Testis (tissue), 3 donors: ENCODE data around the gene CLIC3. TPM values are rescaled to one million over a fixed set of nuclear protein-coding genes. Genes with fewer than 3 reads are reported as not detected.
"Not testable (repeated sequence)": the region's sequence is repeated elsewhere in the genome, so short reads cannot be mapped to it uniquely, and the experiment has no call there.

ENCODE experiments used
- DNase-seq: peaks from one replicate; pipeline ENCODE4 v3.0.0-alpha.2; 2019
- H3K27ac ChIP-seq, 2 donors: fragments of 200-600 bp; sonication (generic); one replicate each; pipeline ENCODE4 v1.5.1; 2019
- H3K27me3 ChIP-seq: fragments of 200-600 bp; sonication (generic); one replicate; pipeline ENCODE4 v1.5.1; 2019
- H3K36me3 ChIP-seq: fragments of 200-600 bp; sonication (generic); one replicate; pipeline ENCODE4 v1.5.1; 2017; ENCODE audit warnings: low read depth; ENCODE audit errors: missing control alignments
- H3K4me1 ChIP-seq: fragments of 200-600 bp; sonication (generic); one replicate; pipeline ENCODE4 v1.5.1; 2019
- H3K4me3 ChIP-seq, 2 donors: fragments of 200-600 bp; sonication (generic); one replicate each; pipeline ENCODE4 v1.5.1; 2017 to 2019
- H3K9me3 ChIP-seq: fragments of 200-600 bp; sonication (generic); one replicate; pipeline ENCODE4 v1.5.1; 2017
- POLR2A ChIP-seq: fragments of 450-650 bp; IDR thresholded peaks from one replicate; pipeline ENCODE4 v1.6.1; 2017; ENCODE audit warnings: antibody characterized with exemption, mild to moderate bottlenecking, moderate library complexity
- WGBS, 2 donors: methylation state at CpG; one replicate each; pipeline ENCODE4 v1.1.5; 2018; 5-methylcytosine and 5-hydroxymethylcytosine counted together
- intact Hi-C: fragments of 100-400 bp; cut with DNase I; formaldehyde crosslinking; loops from one replicate; pipeline ENCODE4 v1.15.1; 2023; ENCODE audit warnings: low total_unique reads
- polyA plus RNA-seq: library from polyadenylated mRNA; stranded (reverse); fragments of 350-450 nt; fragmentation: Illumina TruSeq; extraction: RNeasy Lipid Tissue Mini Kit (QIAGEN cat#74804); gene quantifications from one replicate; pipeline ENCODE4 v1.2.3, GENCODE V29; 2014; ENCODE audit warnings: low read depth, low replicate concordance; ENCODE audit not compliant: insufficient read depth
- total RNA-seq, 2 donors: library from RNA; depleted of rRNA; stranded (reverse); fragments of >200 nt; gene quantifications; one replicate each; pipeline ENCODE4 v1.2.3, GENCODE V29; 2016
- TF ChIP-seq, protein P1 (sequence below), 3 experiments: fragments of 450-650 bp in 2 of 3; fragments of 200-600 bp in 1 of 3; sonication (generic) in 1 of 3; IDR thresholded peaks; one replicate each; pipeline ENCODE4 v1.5.1; 2016 to 2019; ENCODE audit warnings: antibody characterized with exemption in 3 of 3, mild to moderate bottlenecking in 2 of 3, moderate library complexity in 1 of 3

The CLIC3 gene
- total and polyA plus RNA-seq, 3 donors from 2014 or later = 1.8 to 2.8 (median 1.9) TPM

DNA sequence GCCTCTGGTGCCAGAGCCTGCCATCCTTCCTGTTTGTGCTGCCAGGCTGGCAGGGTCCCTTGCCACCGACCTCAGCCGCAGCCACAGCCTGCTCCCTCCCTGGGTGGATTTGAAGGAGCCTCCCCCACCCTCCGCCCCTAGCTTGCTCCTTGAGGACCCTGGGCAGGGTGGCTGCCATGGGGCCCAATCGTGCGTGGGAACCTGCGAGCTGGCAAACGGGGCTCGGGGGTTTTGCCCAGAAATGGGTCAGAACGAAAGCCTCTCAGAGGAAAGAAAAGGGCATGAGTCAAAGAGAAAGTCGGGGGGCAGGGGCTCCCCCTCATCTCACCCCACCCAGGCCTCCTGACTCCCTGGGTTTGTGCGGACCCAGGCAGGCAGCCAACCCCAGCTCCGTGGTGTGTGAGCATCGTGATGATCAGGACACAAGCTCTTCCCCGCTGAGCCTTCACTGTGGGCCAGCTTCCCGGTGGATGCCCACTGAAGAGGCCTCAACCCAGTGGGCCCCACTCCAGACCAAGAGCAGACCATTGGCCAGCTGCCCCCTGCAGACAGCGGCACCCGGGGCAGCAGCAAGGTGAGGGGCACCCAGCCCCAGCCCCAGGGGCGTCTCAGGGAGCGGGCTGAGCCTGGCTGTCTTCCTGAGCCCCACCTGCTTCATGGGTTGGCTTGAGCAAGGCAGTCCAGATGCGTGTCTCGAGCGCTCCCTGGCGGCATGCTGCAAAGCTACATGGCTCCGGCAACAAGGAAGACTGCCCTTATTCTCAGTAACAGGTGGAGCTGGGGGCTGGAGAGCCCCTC is 38.5 kb upstream of the CLIC3 start:
- peaks cover 14% of the 10 kb centered on the region for H3K4me1 ChIP-seq
- H3K4me3 ChIP-seq = no peak overlapping the region
- no peaks in the 10 kb centered on the region for H3K9me3 ChIP-seq
- no peaks in the 10 kb centered on the region for H3K27me3 ChIP-seq
- H3K36me3 ChIP-seq = no peaks in the 10 kb centered on the region
- WGBS, 2 donors = 39 to 40% methylated on average over 19 to 24 of the region's 24 CpGs
- no peak overlapping the region for H3K27ac ChIP-seq
- intact Hi-C loops = loop anchor here (10.0 kb wide), 1 partner anchor 200 kb away; no protein-coding TSS in a partner anchor
- peak; percentile 83 for DNase-seq
- TF ChIP-seq, protein P1, sequence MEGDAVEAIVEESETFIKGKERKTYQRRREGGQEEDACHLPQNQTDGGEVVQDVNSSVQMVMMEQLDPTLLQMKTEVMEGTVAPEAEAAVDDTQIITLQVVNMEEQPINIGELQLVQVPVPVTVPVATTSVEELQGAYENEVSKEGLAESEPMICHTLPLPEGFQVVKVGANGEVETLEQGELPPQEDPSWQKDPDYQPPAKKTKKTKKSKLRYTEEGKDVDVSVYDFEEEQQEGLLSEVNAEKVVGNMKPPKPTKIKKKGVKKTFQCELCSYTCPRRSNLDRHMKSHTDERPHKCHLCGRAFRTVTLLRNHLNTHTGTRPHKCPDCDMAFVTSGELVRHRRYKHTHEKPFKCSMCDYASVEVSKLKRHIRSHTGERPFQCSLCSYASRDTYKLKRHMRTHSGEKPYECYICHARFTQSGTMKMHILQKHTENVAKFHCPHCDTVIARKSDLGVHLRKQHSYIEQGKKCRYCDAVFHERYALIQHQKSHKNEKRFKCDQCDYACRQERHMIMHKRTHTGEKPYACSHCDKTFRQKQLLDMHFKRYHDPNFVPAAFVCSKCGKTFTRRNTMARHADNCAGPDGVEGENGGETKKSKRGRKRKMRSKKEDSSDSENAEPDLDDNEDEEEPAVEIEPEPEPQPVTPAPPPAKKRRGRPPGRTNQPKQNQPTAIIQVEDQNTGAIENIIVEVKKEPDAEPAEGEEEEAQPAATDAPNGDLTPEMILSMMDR (IDR thresholded peaks at IDR 0.05) = peak; percentile 66 to 89 (median 88)
- TF ChIP-seq POLR2A = no peak

DNA sequence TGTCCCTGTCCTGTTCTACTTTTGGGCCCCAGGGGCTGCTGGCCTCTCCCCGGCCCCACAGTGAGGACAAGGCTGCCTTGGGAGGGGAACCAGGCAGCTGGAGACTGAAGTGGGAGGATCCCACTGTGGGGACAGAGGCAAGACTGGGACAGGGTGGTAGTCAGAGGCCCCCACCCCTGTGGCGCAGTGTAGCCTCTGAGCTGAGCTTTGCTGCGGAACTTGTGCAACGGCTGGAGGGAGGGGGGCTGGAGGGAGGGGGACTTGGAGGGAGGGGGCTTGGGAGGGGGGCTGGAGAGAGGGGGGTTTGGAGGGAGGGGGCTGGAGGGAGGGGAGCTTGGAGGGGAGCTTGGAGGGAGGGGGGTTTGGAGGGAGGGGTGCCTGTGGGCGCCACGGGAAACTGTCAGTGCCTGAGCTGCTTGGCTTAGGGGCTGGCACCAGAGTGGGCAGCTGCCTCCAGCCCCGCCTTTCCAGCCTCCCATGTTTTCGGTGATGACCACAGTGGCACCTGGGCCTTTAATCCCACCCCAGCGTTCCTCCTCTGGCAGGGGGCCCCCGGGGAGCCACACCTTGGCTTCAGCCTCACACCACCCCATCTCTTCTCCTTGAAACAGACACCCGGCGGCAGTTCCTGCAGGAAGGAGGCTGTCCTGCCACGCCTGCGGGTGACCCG is 37.8 kb upstream of the CLIC3 start:
- Histone ChIP-seq H3K4me3 (no peak overlapping the region), H3K27ac (no peak overlapping the region), H3K36me3 (no peaks in the 10 kb centered on the region), H3K9me3 (no peaks in the 10 kb centered on the region), H3K27me3 (no peaks in the 10 kb centered on the region), H3K4me1 (peaks cover 16% of the 10 kb centered on the region)
- no peak for TF ChIP-seq POLR2A
- TF ChIP-seq, protein P1 (IDR thresholded peaks at IDR 0.05) = no peak
- intact Hi-C loops = loop anchor here (10.0 kb wide), 1 partner anchor 199 kb away; no protein-coding TSS in a partner anchor
- no peak for DNase-seq
- 46 to 68% methylated on average over 8 to 14 of the region's 15 CpGs for WGBS, 2 donors

DNA sequence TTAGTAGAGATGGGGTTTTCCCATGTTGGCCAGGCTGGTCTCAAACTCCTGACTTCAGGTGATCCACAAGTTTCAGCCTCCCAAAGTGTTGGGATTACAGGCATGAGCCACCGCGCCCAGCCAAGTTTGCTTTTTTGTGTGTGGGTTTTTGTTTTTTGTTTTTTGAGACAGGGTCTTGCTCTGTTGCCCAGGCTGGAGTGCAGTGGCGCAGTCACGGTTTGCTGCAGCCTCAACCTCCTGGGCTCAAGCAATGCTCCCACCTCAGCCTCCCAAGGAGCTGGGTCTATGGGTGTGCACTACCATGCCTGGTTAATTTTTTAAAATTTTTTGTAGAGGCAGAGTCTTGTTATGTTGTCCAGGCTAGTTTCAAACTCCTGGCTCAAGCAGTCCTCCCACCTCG is 37.1 kb upstream of the CLIC3 start:
- not testable (repeated sequence) for H3K27me3 ChIP-seq, H3K9me3 ChIP-seq, H3K36me3 ChIP-seq, DNase-seq, H3K4me3 ChIP-seq, H3K27ac ChIP-seq
- WGBS, 2 donors = 86 to 92% methylated on average over 5 of the region's 5 CpGs
- peaks cover 23% of the 10 kb centered on the region for H3K4me1 ChIP-seq
- intact Hi-C loops = loop anchor here (10.0 kb wide), 1 partner anchor 199 kb away; no protein-coding TSS in a partner anchor

DNA sequence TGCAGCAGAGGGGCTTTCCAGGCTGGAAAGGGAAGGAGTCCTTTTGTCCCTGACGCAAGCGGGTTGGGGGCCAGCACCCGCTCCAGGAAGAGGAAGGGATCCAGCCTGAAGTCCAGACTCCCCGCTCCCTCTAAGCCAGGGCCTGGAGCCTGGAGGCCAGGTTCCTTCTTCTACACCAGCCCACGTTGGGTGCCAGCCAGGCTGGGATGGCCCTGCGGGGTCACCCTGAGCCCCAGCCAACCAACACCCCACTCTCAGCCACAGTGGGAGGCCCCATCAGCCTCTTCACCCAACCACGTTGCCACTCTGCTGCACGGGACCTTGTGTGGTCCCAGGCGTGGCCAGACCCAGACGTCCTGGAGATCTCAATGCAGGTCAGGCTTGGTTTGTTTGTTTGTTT is 36.5 kb upstream of the CLIC3 start:
- Histone ChIP-seq H3K4me1 (peaks cover 23% of the 10 kb centered on the region), H3K36me3 (no peaks in the 10 kb centered on the region), H3K4me3 (no peak overlapping the region), H3K9me3 (no peaks in the 10 kb centered on the region), H3K27ac (no peak overlapping the region), H3K27me3 (no peaks in the 10 kb centered on the region)
- peak; percentile 48 for DNase-seq
- intact Hi-C loops = loop anchor here (10.0 kb wide), 1 partner anchor 198 kb away; no protein-coding TSS in a partner anchor
- WGBS, 2 donors = 87 to 89% methylated on average over 7 to 10 of the region's 10 CpGs
- TF ChIP-seq POLR2A = no peak
- TF ChIP-seq, protein P1 (IDR thresholded peaks at IDR 0.05) = no peak

DNA sequence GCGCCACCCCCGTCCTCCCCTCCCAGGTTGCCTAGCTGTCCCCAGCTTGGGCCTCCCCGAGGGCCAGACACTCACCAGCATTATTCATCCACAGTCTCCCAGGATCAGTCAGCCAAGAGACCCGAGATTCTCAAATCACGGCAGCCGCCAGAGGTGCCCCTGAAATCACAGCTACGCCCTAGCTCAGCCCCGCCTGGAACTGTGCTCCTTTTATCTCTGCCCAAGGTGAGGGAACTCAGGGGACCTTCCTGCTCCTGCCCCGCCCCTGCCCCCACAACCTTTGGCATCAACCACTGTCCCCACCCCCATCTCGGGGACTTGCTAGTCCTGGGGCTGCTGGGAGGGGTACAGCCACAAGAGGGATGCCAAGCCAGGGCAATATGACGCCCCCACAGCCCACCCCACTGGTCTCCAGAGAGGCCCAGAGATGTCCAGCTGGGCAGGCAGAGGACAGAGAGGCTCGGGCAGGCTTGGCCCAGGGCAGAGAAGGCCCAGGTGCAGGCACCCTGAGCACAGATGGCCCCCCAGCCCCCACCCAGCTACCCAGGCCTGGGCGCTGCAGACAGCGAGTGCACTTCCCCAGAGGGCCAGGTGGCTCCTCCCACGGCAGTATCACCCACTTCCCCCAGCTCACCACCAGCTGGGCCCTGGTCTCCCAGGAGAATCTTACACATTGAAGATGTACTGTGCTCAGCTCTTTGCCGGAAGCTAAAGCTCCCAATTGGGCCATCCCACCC is 35.7 kb upstream of the CLIC3 start, which contains the start of gene FUT7:
Gene FUT7, minus strand, starts transcription at position 185 of the 737 bp plus-strand sequence. Its CDS starts 97 bp downstream, at position 88.
- no peak for DNase-seq
- Histone ChIP-seq H3K27ac (no peak within 1 kb of the TSS), H3K9me3 (no peaks in the 10 kb centered on the region), H3K27me3 (no peaks in the 10 kb centered on the region), H3K36me3 (no peaks in the 10 kb centered on the region), H3K4me1 (peaks cover 27% of the 10 kb centered on the region), H3K4me3 (no peak within 1 kb of the TSS)
- WGBS, 2 donors = 62 to 68% methylated on average over 10 to 16 of the region's 16 CpGs
- TF ChIP-seq POLR2A = no peak
- TF ChIP-seq, protein P1 (IDR thresholded peaks at IDR 0.05) = no peak
- intact Hi-C loops = loop anchor here (10.0 kb wide), 1 partner anchor 197 kb away; no protein-coding TSS in a partner anchor
